IMR-90 (cell line): ENCODE measurements around the gene TRIM28. TPM values are rescaled to one million over a fixed set of nuclear protein-coding genes. Genes with fewer than 3 reads are reported as not detected.

Source experiments
- ATAC-seq: fragments of 200-7000 bp; cut with Tn5 transposase; 2 replicates; pipeline ENCODE4 v1.9.1; 2020; ENCODE audit warnings: low read depth, mild to moderate bottlenecking, moderate library complexity
- BruUV-seq: library from RNA; stranded (reverse); fragments of 400-500 nt; replicated peaks from 2 replicates; lab custom pipeline; 2021; lab: Mats Ljungman, UMichigan
- CTCF ChIA-PET: fragments of 300-600 bp; formaldehyde crosslinking; extraction: SDS; loops from one replicate; lab custom pipeline; 2021; ENCODE audit warnings: antibody characterized with exemption; lab: Yijun Ruan, JAX
- POLR2A ChIA-PET: fragments of 300-600 bp; sonication (Branson Sonifier 250); formaldehyde crosslinking; loops from one replicate; lab custom pipeline; 2022; ENCODE audit warnings: antibody characterized with exemption; ENCODE audit not compliant: unreplicated experiment; lab: Charles Lee
- DNase-seq: peaks from one replicate; pipeline ENCODE4 v3.0.0; 2013
- H2AFZ ChIP-seq: replicated peaks from 2 replicates; pipeline ENCODE3; 2013; ENCODE audit warnings: low read length, mild to moderate bottlenecking; ENCODE audit not compliant: poor library complexity
- H2AK5ac ChIP-seq: 2 replicates; pipeline ENCODE4 v1.6.1; 2013; ENCODE audit warnings: low read depth, low read length, inconsistent platforms
- H2AK9ac ChIP-seq: replicated peaks from 2 replicates; pipeline ENCODE3; 2013; ENCODE audit warnings: mild to moderate bottlenecking, low read depth, low read length, moderate library complexity; ENCODE audit not compliant: poor library complexity
- H2BK120ac ChIP-seq: 2 replicates; pipeline ENCODE4 v1.6.1; 2013; ENCODE audit warnings: low read depth, low read length, inconsistent platforms
- H2BK15ac ChIP-seq: 3 replicates; pipeline ENCODE4 v1.6.1; 2013; ENCODE audit warnings: low read depth, low read length, inconsistent platforms
- H2BK20ac ChIP-seq: 2 replicates; pipeline ENCODE4 v1.6.1; 2013; ENCODE audit warnings: low read depth, mild to moderate bottlenecking, inconsistent platforms, low read length, moderate library complexity
- H2BK5ac ChIP-seq: 2 replicates; pipeline ENCODE4 v1.6.1; 2013; ENCODE audit warnings: mild to moderate bottlenecking, low read depth, low read length, inconsistent platforms; ENCODE audit not compliant: poor library complexity, severe bottlenecking
- H3K14ac ChIP-seq: replicated peaks from 2 replicates; pipeline ENCODE4 v1.6.1; 2013; ENCODE audit warnings: low read depth, low read length, inconsistent platforms
- H3K18ac ChIP-seq: 2 replicates; pipeline ENCODE4 v1.6.1; 2013; ENCODE audit warnings: low read depth, low read length, control low read depth
- H3K23ac ChIP-seq: 2 replicates; pipeline ENCODE4 v1.6.1; 2013; ENCODE audit warnings: low read depth, low read length, inconsistent platforms
- H3K27ac ChIP-seq: 2 replicates; pipeline ENCODE4 v1.5.1; 2013; ENCODE audit warnings: mild to moderate bottlenecking, control low read depth, low read length; ENCODE audit not compliant: insufficient read depth
- H3K27me3 ChIP-seq: 2 replicates; pipeline ENCODE4 v1.6.1; 2013; ENCODE audit warnings: low read length; ENCODE audit not compliant: control insufficient read depth, insufficient read depth
- H3K36me3 ChIP-seq: 2 replicates; pipeline ENCODE4 v1.6.1; 2013; ENCODE audit warnings: low read length, mixed read lengths; ENCODE audit not compliant: control insufficient read depth, insufficient read depth
- H3K4ac ChIP-seq: 2 replicates; pipeline ENCODE4 v1.6.1; 2013; ENCODE audit warnings: low read depth, low read length, inconsistent platforms
- H3K4me1 ChIP-seq: 2 replicates; pipeline ENCODE4 v1.6.1; 2013; ENCODE audit warnings: low read length, mixed read lengths; ENCODE audit not compliant: control insufficient read depth, insufficient read depth
- H3K4me2 ChIP-seq: 2 replicates; pipeline ENCODE4 v1.6.1; 2013; ENCODE audit warnings: low read depth, mild to moderate bottlenecking, control low read depth, low read length, moderate library complexity
- H3K4me3 ChIP-seq: 2 replicates; pipeline ENCODE4 v1.5.1; 2013; ENCODE audit warnings: low read depth, mild to moderate bottlenecking, control low read depth, low read length, moderate library complexity; ENCODE audit not compliant: insufficient read depth
- H3K56ac ChIP-seq: 2 replicates; pipeline ENCODE4 v1.6.1; 2013; ENCODE audit warnings: low read length, inconsistent platforms; ENCODE audit not compliant: insufficient read depth; ENCODE audit errors: extremely low read depth
- H3K79me1 ChIP-seq, 2 experiments: 2 replicates each; pipeline ENCODE4 v1.6.1; 2013; ENCODE audit warnings: low read length in 2 of 2, inconsistent platforms in 1 of 2, low read depth in 1 of 2
- H3K9ac ChIP-seq: 2 replicates; pipeline ENCODE4 v1.6.1; 2013; ENCODE audit warnings: low read depth, low read length, control low read depth
- H3K9me1 ChIP-seq: 2 replicates; pipeline ENCODE4 v1.6.1; 2013; ENCODE audit warnings: low read length, inconsistent platforms; ENCODE audit not compliant: insufficient read depth
- H3K9me3 ChIP-seq: 2 replicates; pipeline ENCODE4 v1.6.1; 2013; ENCODE audit warnings: low read length; ENCODE audit not compliant: control insufficient read depth, insufficient read depth
- H4K20me1 ChIP-seq: 2 replicates; pipeline ENCODE4 v1.6.1; 2013; ENCODE audit warnings: low read length, inconsistent platforms; ENCODE audit not compliant: insufficient read depth
- H4K5ac ChIP-seq: 2 replicates; pipeline ENCODE4 v1.6.1; 2013; ENCODE audit warnings: mild to moderate bottlenecking, low read depth, low read length, control low read depth
- H4K8ac ChIP-seq, 2 experiments: 2 replicates each; pipeline ENCODE4 v1.6.1; 2013; ENCODE audit warnings: low read depth in 2 of 2, low read length in 2 of 2, control low read depth in 1 of 2, inconsistent platforms in 1 of 2
- H4K91ac ChIP-seq: 2 replicates; pipeline ENCODE4 v1.6.1; 2013; ENCODE audit warnings: low read depth, low read length, inconsistent platforms; ENCODE audit not compliant: insufficient read depth
- BHLHE40 ChIP-seq: fragments of 150-350 bp; IDR thresholded peaks from 2 replicates; pipeline ENCODE4 v1.6.1; 2016; ENCODE audit warnings: mild to moderate bottlenecking, low read depth, low read length
- CEBPB ChIP-seq: IDR thresholded peaks from 2 replicates; pipeline ENCODE4 v1.6.1; 2012; ENCODE audit warnings: low read depth, low read length, improper control_type of control experiment
- CHD1 ChIP-seq: IDR thresholded peaks from 2 replicates; pipeline ENCODE4 v1.6.1; 2012; ENCODE audit warnings: low read depth, low read length, improper control_type of control experiment
- CTCF ChIP-seq: conservative IDR thresholded peaks from 2 replicates; pipeline ENCODE4 v1.5.1; 2012; ENCODE audit warnings: mild to moderate bottlenecking, low read depth, low read length, improper control_type of control experiment
- ELK1 ChIP-seq: fragments of 150-350 bp; IDR thresholded peaks from 2 replicates; pipeline ENCODE4 v1.6.1; 2016; ENCODE audit warnings: low read depth, mild to moderate bottlenecking, low read length, moderate library complexity, borderline replicate concordance
- NFE2L2 ChIP-seq: fragments of 150-350 bp; IDR thresholded peaks from 2 replicates; pipeline ENCODE4 v1.6.1; 2016; ENCODE audit warnings: low read depth, mild to moderate bottlenecking, low read length
- RAD21 ChIP-seq: IDR thresholded peaks from 2 replicates; pipeline ENCODE4 v1.6.1; 2012; ENCODE audit warnings: low read length, improper control_type of control experiment
- RFX5 ChIP-seq: IDR thresholded peaks from 2 replicates; pipeline ENCODE4 v1.8.0; 2012; ENCODE audit warnings: low read depth, mild to moderate bottlenecking, low read length, moderate library complexity
- SMC3 ChIP-seq: fragments of 150-350 bp; IDR thresholded peaks from 2 replicates; pipeline ENCODE4 v1.6.1; 2016; ENCODE audit warnings: low read depth, mild to moderate bottlenecking, antibody characterized with exemption, low read length, moderate library complexity
- USF2 ChIP-seq: fragments of 150-350 bp; IDR thresholded peaks from 2 replicates; pipeline ENCODE4 v1.6.1; 2017; ENCODE audit warnings: mild to moderate bottlenecking, antibody characterized with exemption, low read length, low read depth
- WGBS, 2 experiments: methylation state at CpG; one replicate each; pipeline versions ENCODE4 v1.1.5 to v1.1.7; 2013; ENCODE audit warnings: missing lambda C conversion rate in 2 of 2; ENCODE audit not compliant: insufficient read length in 1 of 2; ENCODE audit errors: extremely low coverage in 2 of 2; 5-methylcytosine and 5-hydroxymethylcytosine counted together
- dilution Hi-C: fragments of 300-500 bp; cut with HindIII; formaldehyde crosslinking; loops from one replicate; pipeline ENCODE4 v1.14.3; 2018; ENCODE audit warnings: low sequenced_read_pairs; ENCODE audit not compliant: unreplicated experiment
- in situ Hi-C: fragments of 300-500 bp; cut with MboI; formaldehyde crosslinking; loops from 3 replicates; pipeline ENCODE4 v1.14.3; 2019; ENCODE audit warnings: low sequenced_read_pairs, inconsistent platforms, mixed read lengths
- intact Hi-C: fragments of 100-400 bp; cut with micrococcal nuclease; formaldehyde crosslinking; loops from 2 replicates; pipeline ENCODE4 v1.10.0; 2022
- polyA plus RNA-seq, 3 experiments: library from polyadenylated mRNA; depleted of rRNA; stranded (reverse); fragments of >200 nt; gene quantifications; 2 replicates each; pipeline ENCODE4 v1.2.3, GENCODE V29; 2012; ENCODE audit warnings: low replicate concordance in 1 of 3
- total RNA-seq: library from RNA; depleted of rRNA; stranded (reverse); fragments of >200 nt; gene quantifications from 2 replicates; pipeline ENCODE4 v1.2.3, GENCODE V29; 2012

Gene TRIM28
- total and polyA plus RNA-seq, 2 of the 4 experiments (the other 2 are of a cell fraction): 349 to 465 TPM

DNA sequence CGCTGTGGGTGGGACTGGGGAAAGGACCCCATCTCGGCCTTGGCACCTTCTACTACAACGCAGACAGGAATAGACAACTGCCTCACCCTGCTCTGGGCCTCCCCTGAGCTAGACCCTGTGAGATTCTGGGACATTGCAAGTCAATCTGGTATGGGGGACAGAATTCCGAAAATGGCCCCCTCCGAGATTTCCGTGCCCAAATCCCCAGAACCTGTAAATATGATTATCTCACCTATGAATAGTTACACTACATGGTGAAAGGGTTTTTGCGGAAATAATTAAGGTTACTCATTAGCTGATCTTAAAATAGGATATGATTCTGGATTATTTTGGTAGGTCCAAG lies 23.6 kb upstream of the TRIM28 start (continued):
- TF ChIP-seq RFX5 (no peak), BHLHE40 (no peak), NFE2L2 (no peak), SMC3 (no peak), RAD21 (no peak), ELK1 (no peak), CHD1 (no peak)

- no peak overlapping the region for H3K4me3 ChIP-seq
- H4K5ac ChIP-seq: no peak overlapping the region
- peaks cover 11% of the 10 kb centered on the region for H3K9me1 ChIP-seq
- WGBS, 2 experiments: no CpG with 5 or more reads among the region's 4 CpGs
- no peak overlapping the region for H3K27ac ChIP-seq
- H4K8ac ChIP-seq: no peak overlapping the region
- H3K4ac ChIP-seq: no peak overlapping the region
- no peak overlapping the region for H2BK5ac ChIP-seq
- H3K4me2 ChIP-seq: no peak overlapping the region
- dilution Hi-C loops (no loop called here), in situ Hi-C loops (no loop called here), intact Hi-C loops (no loop called here)
- POLR2A ChIA-PET: no interaction called here
- no peak overlapping the region for H3K23ac ChIP-seq
- ATAC-seq (no peak), DNase-seq (no peak)
- no peak overlapping the region for H2BK20ac ChIP-seq
- peaks cover 6% of the 10 kb centered on the region; the same call in 1 of the 2 replicates for H3K36me3 ChIP-seq
- H2AK9ac ChIP-seq: no peak overlapping the region
- H3K9ac ChIP-seq: no peak overlapping the region
- peaks cover 0 to 27% of the 10 kb centered on the region in 2 experiments; a peak in 3 of 4 replicates for H3K79me1 ChIP-seq
- TF ChIP-seq CEBPB (no peak), USF2 (no peak), BHLHE40 (no peak), CTCF (no peak), NFE2L2 (no peak)
- 0 out of 2 replicates have a peak overlapping the region, but pooled peaks have one; percentile 6 for H3K56ac ChIP-seq
- CTCF ChIA-PET: no interaction called here
- BruUV-seq: no TSS peak
- no peaks in the 10 kb centered on the region for H3K9me3 ChIP-seq
- H2BK15ac ChIP-seq: no peak overlapping the region
- H4K91ac ChIP-seq: no peak overlapping the region
- no peaks in the 10 kb centered on the region for H3K27me3 ChIP-seq
- no peak overlapping the region for H3K14ac ChIP-seq
- no peak overlapping the region for H2AK5ac ChIP-seq
- peaks cover 6% of the 10 kb centered on the region for H3K4me1 ChIP-seq
- no peak overlapping the region for H3K18ac ChIP-seq
- H4K20me1 ChIP-seq: peaks cover 19% of the 10 kb centered on the region
- peak overlapping the region; percentile 14 for H2AFZ ChIP-seq
- no peak overlapping the region for H2BK120ac ChIP-seq
Measured at GRCh38 chr19:58521651-58522050, 22.2 kb upstream of the TRIM28 start.
